Stimulated activated CD8-positive, alpha-beta memory T cell treated with anti-CD3 and anti-CD28 coated beads, Interleukin-15, amount 100 ng/mL, for 48 hours (primary cell): Measurements from ENCODE around the gene PAK5.

Experiments used
- DNase-seq, 2 donors: peaks; one replicate each; pipeline ENCODE4 v3.0.0-alpha.2; 2020; ENCODE audit warnings: low read depth in 2 of 2

Gene PAK5

GRCh38 chr20:9493803-9494202, 345.1 kb downstream of the PAK5 start:
- DNase-seq: no peak

GRCh38 chr20:9492067-9492466, 346.8 kb downstream of the PAK5 start:
- no peak for DNase-seq

- no peak for DNase-seq
Observed at GRCh38 chr20:9491324-9491723, 347.6 kb downstream of the PAK5 start.

GRCh38 chr20:9490631-9491030, 348.2 kb downstream of the PAK5 start:
- DNase-seq: no peak

GRCh38 chr20:9490161-9490560, 348.7 kb downstream of the PAK5 start:
- no peak for DNase-seq

- DNase-seq: no peak
Observed at GRCh38 chr20:9488063-9488462, 350.8 kb downstream of the PAK5 start.
